NOMO-1 (cell line): ENCODE results near the gene DENND2D.

ENCODE experiments used
- DNase-seq, 2 experiments: peaks; one replicate each; lab custom pipeline; 2025; ENCODE audit not compliant: unreplicated experiment in 2 of 2; lab: John Stamatoyannopoulos, UW

The DENND2D gene, protein sequence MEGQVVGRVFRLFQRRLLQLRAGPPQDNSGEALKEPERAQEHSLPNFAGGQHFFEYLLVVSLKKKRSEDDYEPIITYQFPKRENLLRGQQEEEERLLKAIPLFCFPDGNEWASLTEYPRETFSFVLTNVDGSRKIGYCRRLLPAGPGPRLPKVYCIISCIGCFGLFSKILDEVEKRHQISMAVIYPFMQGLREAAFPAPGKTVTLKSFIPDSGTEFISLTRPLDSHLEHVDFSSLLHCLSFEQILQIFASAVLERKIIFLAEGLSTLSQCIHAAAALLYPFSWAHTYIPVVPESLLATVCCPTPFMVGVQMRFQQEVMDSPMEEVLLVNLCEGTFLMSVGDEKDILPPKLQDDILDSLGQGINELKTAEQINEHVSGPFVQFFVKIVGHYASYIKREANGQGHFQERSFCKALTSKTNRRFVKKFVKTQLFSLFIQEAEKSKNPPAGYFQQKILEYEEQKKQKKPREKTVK

GRCh38 chr1:111199881-111200801 lies at the start of gene DENND2D:
Gene DENND2D, minus strand, starts transcription at chr1:111200646. Its CDS starts 187 bp downstream, at chr1:111200459.
- peak; percentile 45 to 73 for DNase-seq

- DNase-seq = no peak
Measured at GRCh38 chr1:111249960-111250359, 49.5 kb upstream of the DENND2D start.

DNA sequence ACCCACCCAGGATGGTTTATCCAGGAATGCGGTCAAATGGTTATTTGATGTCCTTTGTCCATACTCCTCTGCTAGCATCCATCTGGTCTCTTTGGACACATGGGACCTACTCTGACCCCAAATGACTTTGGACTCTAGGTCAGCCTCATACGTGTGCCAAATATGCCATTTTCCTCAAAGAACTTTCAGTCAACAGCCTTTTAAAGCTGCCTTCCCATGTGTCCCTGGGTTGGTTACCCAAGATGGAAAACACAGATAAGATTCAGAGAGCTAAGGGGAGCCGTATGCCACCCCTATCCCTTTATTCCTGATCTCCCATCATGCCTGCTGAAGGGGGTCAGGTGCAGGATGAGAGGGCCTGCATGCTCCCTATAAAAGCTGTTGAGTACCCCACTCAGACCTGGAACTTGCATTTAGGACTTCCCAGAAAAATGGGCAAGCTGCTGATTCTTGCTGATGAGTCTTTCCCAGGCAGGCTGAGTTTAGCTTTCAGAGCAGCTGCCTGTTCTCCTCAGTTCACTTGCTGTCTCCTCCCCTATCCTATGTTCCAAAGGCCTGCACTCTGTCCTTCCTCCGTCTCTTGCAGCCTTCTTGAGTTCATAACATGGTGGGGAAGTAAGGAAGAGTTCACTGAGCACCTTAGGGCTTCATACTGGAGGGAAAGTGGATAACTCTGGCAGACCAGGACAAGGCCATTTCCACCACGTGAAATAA lies 46.8 kb upstream of the DENND2D start:
- no peak for DNase-seq

- DNase-seq = no peak
Measured at GRCh38 chr1:111242805-111243523, 42.5 kb upstream of the DENND2D start.

GRCh38 chr1:111241797-111242196 lies 41.4 kb upstream of the DENND2D start:
- no peak for DNase-seq

GRCh38 chr1:111238056-111238795 lies 37.8 kb upstream of the DENND2D start:
- no peak for DNase-seq

GRCh38 chr1:111236806-111237205 lies 36.4 kb upstream of the DENND2D start:
- no peak for DNase-seq

- DNase-seq = no peak
Measured at GRCh38 chr1:111236379-111236778, 35.9 kb upstream of the DENND2D start.

DNA sequence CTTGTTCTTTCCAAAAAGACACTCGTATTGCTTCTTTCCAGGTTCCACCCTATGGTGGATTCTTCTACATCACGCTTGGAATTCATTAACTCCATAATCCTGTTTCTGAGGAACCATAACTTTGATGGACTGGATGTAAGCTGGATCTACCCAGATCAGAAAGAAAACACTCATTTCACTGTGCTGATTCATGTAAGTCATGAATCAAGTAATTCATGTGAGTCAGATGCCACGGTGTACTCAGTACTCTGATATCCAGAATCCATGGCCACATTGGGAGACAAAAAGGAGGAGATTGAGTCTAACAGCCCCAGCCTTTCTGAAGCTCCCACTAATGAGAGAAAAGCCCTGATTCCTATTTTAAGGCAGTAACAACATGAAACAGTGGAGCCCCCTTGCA lies 34.4 kb upstream of the DENND2D start:
- no peak for DNase-seq

DNA sequence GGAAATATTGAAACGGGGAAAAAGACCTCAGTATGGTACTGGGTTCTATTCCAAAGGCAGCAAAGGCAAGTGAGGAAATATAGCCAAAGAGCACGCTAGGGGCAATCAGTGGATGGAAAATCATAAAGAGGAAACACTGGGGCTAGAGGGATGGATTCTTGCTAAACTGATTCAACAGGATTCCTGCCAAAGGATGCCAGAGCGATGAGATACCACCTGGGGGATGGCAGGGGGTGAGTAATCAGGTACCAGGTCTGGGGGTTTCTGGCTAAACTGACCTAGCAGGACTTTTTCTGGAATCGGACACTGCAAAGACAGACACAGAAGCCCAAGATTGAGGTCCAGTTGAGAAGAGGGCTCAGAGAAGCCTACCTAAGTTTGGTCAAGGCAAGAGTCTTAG lies 33.8 kb upstream of the DENND2D start:
- no peak for DNase-seq

DNA sequence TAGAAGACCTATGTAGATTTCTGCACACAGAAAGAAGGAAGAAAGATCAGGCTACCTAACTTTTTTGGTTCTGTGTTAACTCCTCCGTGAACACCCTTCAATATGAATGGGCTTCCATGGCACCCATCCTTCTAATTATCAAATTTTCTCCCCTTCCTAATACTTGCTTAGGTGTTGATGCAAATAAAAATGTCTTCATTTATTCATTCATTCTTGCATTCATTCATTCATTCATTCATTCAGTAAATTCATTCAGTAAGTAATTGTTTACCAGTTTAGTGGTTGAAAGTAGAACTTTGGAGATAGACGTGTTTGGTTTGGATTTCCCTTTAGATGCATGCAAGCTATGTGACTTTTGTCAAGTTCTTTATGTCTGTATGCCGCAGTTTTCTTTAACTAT lies 31.7 kb upstream of the DENND2D start:
- no peak for DNase-seq

DNA sequence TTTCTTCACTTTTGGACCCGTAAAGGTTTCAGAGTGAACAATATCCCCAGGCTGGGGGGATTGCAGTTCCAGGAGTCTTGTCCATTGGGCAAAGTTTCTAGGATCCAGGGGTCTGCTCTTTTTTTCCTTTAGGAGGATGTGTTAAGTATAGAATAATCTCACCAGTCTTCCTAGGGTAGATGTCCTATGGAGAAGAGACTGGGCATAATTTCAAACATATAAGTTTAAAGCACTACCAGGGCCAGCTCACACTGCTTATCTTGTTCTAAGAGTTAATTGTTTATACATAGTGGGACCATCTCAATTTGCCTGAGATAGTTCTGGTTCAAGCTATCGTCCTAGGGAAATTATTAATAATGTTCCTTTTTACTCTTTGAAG lies 28.3 kb upstream of the DENND2D start:
- no peak for DNase-seq

GRCh38 chr1:111227851-111228747 lies 27.7 kb upstream of the DENND2D start:
- no peak for DNase-seq

DNA sequence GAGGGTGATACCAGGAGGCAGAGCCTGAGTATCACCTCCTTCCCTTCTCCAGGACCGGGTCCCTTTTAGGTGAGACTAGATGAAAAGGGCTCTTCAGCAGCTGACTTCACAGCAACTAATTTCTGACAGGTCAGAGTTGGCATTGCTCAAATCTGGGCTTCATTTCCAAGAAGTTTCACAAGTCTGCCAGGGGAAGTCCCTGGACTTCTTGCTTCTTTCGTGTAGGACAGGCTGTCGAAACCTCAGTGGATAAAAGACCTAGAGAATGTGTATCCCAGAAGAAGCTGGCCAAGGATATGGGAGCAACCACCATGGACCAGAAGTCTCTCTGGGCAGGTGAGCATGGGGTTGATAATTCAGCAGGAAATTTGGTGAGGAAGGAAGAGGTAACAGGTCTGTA lies 27.0 kb upstream of the DENND2D start, which contains the start of gene CHI3L2:
TSS of gene CHI3L2 (plus strand) at position 280 of the 400 bp plus-strand sequence. CDS start at position 297, 17 bp downstream.
- no peak for DNase-seq

GRCh38 chr1:111225717-111226400 lies 25.4 kb upstream of the DENND2D start:
- DNase-seq = no peak

- DNase-seq = no peak
Measured at GRCh38 chr1:111225091-111225490, 24.6 kb upstream of the DENND2D start.

DNA sequence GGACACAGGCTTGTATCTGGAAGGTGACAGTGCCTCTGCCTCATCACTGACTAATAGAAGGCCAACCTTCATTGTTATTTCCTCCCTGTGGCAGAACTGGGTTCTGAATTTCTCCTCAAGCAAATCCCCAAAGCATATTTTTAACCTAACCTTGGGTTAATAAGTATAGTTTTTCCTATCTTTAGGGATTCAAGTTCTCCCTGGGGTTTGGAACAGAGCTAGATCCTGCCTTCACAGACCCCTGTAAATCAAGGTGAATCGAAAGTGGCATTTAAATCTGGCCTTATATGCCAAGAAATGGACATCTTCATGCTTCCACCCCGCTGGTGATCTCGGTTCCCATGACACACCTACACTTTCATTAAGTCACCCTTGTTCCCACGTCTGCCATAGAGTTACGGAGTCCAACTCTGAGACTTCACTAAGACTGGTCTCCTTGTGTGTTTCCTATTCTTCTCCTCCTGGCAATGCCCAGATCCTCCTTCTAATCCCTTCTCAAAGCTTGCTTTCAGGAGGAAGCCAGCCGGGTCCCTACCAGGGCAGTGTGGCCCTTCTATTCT lies 22.8 kb upstream of the DENND2D start:
- DNase-seq = no peak
